ENCODE results near the gene IGF1.

The IGF1 gene

DNA sequence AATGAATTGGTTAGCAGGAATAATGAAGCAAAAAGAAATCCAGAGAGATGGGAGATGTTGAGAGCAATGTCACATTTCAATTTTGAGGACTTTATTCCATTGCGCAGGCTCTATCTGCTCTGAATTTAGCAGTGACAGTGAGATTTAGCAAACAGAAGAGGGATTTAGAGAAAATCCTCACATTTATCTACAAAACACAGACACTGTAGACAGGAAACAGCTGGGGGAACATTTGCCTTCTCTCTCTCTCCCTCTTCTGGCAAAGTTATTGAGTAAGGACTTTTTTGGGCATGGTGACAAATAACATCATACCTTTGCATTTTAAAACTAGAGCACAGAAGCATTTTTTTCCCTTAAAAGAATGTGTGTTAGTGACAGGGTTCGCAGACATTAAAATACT, at the start of gene IGF1:
Gene IGF1 (minus strand): TSS at position 158 of the 400 bp plus-strand sequence. CDS start 182 bp downstream, outside the sequence.
- DNase-seq (ENCODE audit: low spot score): no peak

DNA sequence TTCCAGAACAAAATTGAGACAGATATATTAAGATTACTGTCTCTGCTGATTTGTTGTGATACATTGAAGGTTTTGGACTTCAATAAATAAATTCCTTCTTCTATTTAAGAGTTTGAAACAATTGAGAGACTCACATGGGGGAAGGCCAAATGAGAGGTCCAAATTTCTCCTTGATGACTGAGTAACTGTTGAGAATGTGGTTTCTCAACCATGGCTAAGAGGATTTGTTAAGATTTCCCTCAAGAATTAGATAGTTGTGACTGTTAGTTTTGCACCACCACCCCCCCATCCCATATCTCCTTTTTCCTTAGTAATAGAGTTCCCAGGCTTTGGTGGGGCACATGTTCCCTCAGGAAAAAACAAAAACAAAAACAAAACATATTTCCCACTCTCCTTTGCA, 47.7 kb upstream of the IGF1 start:
- DNase-seq (ENCODE audit: low spot score): no peak

GRCh38 chr12:102527171-102527720, 46.9 kb upstream of the IGF1 start:
- no peak for DNase-seq (ENCODE audit: low spot score)

- DNase-seq (ENCODE audit: low spot score): no peak
These were observed 46.3 kb upstream of the IGF1 start for GRCh38 chr12:102526656-102527055.

- no peak for DNase-seq (ENCODE audit: low spot score)
These were observed 42.4 kb upstream of the IGF1 start for GRCh38 chr12:102522768-102523167.

DNA sequence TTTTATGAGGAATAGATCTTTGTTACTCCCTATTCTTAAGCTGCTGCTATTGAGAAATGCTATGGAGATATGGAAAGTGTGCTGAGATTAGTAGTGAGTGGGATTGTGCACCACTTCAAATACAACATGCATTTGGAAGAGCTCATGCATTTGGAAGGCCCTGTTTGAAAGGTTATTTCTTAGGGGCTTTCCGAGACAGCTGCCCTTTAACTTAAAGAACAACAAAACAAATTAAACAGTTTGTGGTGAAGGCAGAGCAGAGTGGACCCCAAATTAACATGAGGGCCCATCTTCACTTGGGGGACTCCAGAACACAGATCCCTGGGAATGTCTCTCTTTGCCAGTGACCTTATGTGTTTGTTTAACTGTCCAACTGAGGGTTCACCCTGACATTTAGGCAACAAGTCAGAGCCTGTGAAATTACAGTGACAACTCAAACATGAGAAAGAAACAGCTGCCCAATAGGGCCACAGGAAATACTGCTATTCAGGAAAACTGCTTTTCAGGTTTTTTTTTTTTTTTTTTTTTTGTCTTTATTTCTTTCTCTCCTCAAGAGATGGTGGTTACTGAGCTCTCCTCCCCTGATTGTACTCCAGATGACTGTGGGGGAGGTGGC, 41.4 kb upstream of the IGF1 start:
- no peak for DNase-seq (ENCODE audit: low spot score)

DNA sequence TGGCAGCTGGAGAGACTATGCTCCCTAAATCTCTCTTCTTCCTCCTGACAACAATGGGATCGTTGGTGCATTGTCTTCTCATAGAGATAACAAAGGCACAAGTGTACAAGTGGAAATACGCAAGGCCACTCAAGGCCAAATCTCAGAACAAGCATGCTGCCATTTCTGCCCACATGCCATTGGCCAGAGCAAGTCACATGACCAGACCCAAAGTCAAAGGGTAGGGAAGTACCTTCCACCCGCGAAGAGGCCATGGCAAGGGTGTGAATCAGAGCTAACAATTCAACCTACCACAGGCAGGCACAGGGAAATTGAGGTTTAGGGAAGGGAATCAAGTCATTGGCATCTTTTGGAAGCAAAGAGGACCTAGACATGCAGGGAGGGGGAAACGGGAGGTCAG, 38.5 kb upstream of the IGF1 start:
- DNase-seq (ENCODE audit: low spot score): no peak

DNA sequence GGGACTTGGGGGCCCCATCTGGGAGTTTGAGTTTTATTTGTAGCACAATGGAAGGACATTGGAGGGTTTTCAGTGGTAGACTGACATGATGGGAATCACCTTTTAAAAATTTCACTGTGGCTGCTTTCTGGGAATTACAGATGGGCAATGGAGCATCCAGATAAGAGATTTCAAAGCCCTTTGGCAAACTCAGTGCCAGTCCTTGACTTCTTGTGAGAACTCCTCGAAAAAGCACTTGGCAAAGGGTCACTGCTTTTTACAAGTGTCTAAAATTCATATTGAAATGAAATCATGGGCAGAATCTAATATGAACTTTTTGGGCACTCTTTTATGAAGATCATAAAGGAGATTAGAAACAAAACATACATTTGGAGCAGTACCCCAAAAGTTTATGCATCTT, 34.3 kb upstream of the IGF1 start:
- no peak for DNase-seq (ENCODE audit: low spot score)

- no peak for DNase-seq (ENCODE audit: low spot score)
These were observed 33.4 kb upstream of the IGF1 start for GRCh38 chr12:102513739-102514138.

- DNase-seq (ENCODE audit: low spot score): no peak
These were observed 32.9 kb upstream of the IGF1 start for GRCh38 chr12:102513272-102513671.

DNA sequence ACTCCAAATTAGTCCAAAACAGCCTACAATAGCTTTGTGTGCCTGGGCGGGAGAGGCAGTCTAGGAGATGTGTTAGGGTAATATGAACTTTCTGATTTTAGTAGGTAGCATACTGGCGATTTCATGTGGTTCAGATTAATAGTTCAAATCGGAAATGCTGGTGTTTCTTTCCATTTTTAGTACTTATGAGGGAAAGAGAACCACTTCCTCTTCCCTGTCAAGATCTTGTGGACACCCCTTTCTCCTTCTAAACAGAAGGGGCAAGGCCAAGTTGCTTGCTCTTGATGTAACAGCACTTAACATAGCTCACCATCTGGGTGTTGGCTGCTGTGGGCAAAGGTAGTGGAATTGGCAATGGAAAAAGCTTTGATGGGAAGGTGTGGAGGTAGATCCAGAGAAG, 32.2 kb upstream of the IGF1 start:
- DNase-seq (ENCODE audit: low spot score): no peak

GRCh38 chr12:102511575-102511974, 31.2 kb upstream of the IGF1 start:
- peak; percentile 4 for DNase-seq (ENCODE audit: low spot score)

- DNase-seq (ENCODE audit: low spot score): no peak
These were observed 30.1 kb upstream of the IGF1 start for GRCh38 chr12:102510463-102510862.

DNA sequence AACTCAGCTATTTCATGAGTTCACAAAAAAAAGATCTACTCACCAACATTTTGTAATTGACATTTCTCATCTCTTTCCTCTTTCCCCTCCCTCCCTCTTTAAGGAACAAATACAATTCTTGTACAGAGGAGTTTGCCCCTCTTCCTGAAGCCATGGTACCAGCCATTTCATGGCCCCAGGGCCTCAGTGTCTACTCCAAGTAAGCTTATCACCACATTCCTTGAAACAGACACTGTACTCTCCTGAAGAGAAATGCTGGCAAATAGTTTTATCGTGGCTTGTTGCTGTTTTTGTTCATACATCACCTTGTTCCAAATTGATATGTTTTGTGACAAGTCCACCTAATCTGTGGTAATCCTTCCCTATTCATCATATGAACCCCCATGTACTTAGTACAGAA, 29.7 kb upstream of the IGF1 start:
- no peak for DNase-seq (ENCODE audit: low spot score)

DNA sequence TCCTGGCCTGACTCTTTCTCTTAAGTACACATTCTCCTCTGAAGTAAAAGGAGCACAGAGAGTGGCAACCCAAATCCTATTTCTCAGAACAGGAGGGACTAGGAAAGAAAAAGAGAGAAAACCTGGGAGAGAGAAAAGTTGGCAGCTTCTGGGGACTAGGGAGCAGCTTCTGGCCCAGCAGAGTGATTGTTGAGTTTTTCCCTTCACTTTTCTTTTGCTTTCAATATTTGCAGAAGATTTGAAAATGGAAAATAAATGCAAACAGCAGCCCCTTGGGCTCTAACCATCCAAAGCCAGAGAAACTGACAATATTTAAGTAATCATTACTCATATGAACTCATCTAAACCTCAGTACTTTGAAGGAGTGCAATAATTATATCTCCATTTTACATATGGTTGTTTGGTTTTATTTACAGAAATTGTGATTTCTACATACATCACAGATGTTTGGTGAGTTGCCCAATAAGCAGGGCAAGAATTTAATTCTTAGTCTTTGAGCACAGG, 28.8 kb upstream of the IGF1 start:
- no peak for DNase-seq (ENCODE audit: low spot score)

DNA sequence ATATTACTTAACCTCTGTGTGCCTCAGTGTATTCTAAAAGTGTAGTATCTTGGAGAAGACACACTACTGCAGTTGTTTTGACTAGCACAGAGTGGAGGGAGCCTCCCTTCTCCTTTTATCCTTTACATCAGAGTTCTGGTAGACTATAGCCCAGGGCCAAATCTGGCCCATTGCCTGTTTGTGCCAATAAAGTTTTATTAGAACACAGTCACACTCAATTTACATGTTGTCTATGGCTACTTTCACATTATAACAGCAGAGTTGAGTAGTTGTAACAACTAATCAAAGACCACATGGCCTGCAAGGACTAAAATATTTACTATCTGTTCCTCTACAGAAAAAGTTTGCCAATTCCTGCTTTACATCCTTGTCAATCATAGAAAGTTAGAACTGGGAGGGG, 27.7 kb upstream of the IGF1 start:
- no peak for DNase-seq (ENCODE audit: low spot score)

- no peak for DNase-seq (ENCODE audit: low spot score)
These were observed 26.9 kb upstream of the IGF1 start for GRCh38 chr12:102507301-102507700.

DNA sequence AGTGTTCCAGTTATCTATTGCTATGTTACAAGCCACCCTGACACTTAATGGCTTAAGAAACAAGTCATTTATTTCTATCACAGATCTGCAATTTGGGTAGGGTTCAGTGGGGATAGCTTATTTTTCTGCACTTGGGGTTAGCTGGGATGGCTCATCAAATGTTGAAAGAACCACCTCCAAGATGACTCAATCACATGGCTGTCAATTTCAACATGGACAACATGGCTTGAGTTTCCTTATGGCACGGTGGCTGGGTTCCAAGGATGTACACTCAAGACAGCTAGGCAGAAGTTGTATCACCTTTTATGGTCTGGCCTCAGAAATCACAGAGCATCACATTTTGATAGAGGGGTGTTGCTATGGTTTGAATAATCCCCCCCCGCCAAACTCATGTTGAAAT, 24.5 kb upstream of the IGF1 start:
- DNase-seq (ENCODE audit: low spot score): no peak

DNA sequence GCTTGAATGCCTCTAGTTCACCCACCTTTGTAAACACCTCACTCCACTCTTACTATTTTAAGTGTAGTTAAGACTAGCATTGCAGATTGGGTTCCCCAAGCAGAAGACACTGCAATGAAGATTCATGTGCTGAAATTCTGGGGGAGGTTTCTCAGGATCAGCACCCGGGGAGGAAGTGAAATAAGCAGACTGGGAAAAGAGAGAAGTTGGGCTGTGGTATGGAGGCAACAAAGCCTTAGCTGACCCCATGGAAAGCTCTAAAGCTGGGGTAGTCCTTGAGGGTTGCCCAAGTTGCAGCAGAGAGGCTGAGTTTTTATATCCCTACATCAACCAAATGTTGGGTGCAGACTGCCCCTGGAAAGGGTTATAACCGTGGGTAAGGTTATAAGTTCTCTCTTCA, 23.9 kb upstream of the IGF1 start:
- no peak for DNase-seq (ENCODE audit: low spot score)

DNA sequence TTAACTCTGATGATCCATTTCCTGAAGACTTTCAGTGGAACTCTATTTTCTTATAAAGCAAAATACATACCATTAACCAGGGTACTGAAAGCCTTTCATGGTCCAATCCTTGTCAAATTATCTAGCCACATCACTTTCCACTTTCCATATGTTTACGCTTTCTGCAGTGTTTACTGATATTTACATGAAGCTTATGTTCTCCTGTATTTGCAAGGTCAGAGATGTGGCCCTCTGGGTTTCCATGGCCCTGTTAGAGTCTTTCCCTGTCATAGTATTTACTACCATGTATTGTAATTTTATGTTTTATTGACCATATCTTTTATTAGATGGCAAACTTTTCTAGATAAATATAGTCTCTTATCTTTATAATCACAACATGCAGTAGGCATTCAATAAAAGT, 23.5 kb upstream of the IGF1 start:
- DNase-seq (ENCODE audit: low spot score): no peak

DNA sequence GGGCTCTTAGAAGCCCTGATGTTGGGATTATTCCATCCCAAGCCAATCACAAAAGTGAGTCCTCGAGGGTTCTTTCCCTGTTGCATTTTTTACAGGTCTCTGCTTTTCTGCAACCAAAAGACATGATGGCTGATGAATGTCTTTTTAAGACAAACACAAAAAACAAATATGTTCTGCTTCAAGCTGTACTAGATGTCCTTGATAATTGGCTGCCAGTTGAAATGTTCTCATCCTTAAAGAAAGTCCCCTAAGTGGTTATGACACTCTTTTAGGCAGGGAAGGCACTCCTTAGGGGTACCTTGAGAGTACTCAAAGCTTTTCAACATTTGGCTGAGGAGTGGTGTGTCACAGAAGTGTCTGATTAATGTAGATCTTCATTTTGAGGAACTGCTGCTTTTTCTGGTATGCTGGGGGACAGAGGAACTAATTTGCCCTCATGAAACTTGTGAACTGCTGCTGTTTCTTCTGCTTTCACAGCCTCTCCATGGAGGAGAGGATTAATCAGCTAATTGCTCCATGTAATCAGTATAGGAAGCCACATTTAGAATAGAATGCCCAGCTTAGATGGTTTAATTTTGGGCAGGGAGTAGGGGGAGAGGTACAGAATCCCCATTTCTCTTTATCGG, 22.8 kb upstream of the IGF1 start:
- no peak for DNase-seq (ENCODE audit: low spot score)

GRCh38 chr12:102501773-102502172, 21.4 kb upstream of the IGF1 start:
- DNase-seq (ENCODE audit: low spot score): no peak

- DNase-seq (ENCODE audit: low spot score): no peak
These were observed 18.1 kb upstream of the IGF1 start for GRCh38 chr12:102498471-102498870.

GRCh38 chr12:102497743-102498142, 17.4 kb upstream of the IGF1 start:
- DNase-seq (ENCODE audit: low spot score): no peak

All from SW480 (cell line).